Measurements from ENCODE around the gene MNAT1.
"Not testable (repeated sequence)": the region's sequence is repeated elsewhere in the genome, so short reads cannot be mapped to it uniquely, and the experiment has no call there.

The MNAT1 gene

GRCh38 chr14:60734465-60735242 is at the start of gene MNAT1:
Gene MNAT1, plus strand, starts transcription at chr14:60734761. Its CDS starts 102 bp downstream, at chr14:60734863.
- DNase-seq, result peak; percentile 76

GRCh38 chr14:60686865-60687264 is 47.7 kb upstream of the MNAT1 start:
- no peak for DNase-seq

GRCh38 chr14:60691383-60692113 is 43.0 kb upstream of the MNAT1 start:
- no peak for DNase-seq

GRCh38 chr14:60695327-60695726 is 39.2 kb upstream of the MNAT1 start:
- no peak for DNase-seq

- DNase-seq, result no peak
Measured at GRCh38 chr14:60700598-60700997, 34.0 kb upstream of the MNAT1 start.

GRCh38 chr14:60705100-60705499 is 29.5 kb upstream of the MNAT1 start:
- DNase-seq, result no peak

GRCh38 chr14:60707858-60708257 is 26.7 kb upstream of the MNAT1 start:
- DNase-seq, result no peak

- DNase-seq, result no peak
Measured at GRCh38 chr14:60710494-60710893, 24.1 kb upstream of the MNAT1 start.

- DNase-seq, result no peak
Measured at GRCh38 chr14:60713513-60713912, 21.0 kb upstream of the MNAT1 start.

- DNase-seq, result no peak
Measured at GRCh38 chr14:60720391-60720790, 14.2 kb upstream of the MNAT1 start.

GRCh38 chr14:60720962-60721325 is 13.6 kb upstream of the MNAT1 start:
- no peak for DNase-seq

GRCh38 chr14:60721326-60722106 is 13.0 kb upstream of the MNAT1 start:
- peak; percentile 59 for DNase-seq

- no peak for DNase-seq
Measured at GRCh38 chr14:60722107-60722356, 12.5 kb upstream of the MNAT1 start.

- DNase-seq, result peak; percentile 16
Measured at GRCh38 chr14:60722357-60723115, 12.0 kb upstream of the MNAT1 start.

- DNase-seq, result peak; percentile 19
Measured at GRCh38 chr14:60723116-60723906, 11.2 kb upstream of the MNAT1 start.

GRCh38 chr14:60723907-60724618 is 10.5 kb upstream of the MNAT1 start, which contains the start of gene SIX4:
Gene SIX4, minus strand, starts transcription at chr14:60724351. Its CDS starts 277 bp downstream, at chr14:60724074.
- DNase-seq, result no peak

GRCh38 chr14:60731291-60731690 is 3.3 kb upstream of the MNAT1 start:
- DNase-seq, result not testable (repeated sequence)

- DNase-seq, result no peak
Measured at GRCh38 chr14:60732840-60733483, 1.6 kb upstream of the MNAT1 start.

- DNase-seq, result no peak
Measured at GRCh38 chr14:60735416-60735815, 855 bp downstream of the MNAT1 start.

- no peak for DNase-seq
Measured at GRCh38 chr14:60736494-60736893, 1.9 kb downstream of the MNAT1 start.
